COLO668 (cell line): ENCODE measurements around the gene SNCAIP.
"Not testable (repeated sequence)": the region's sequence is repeated elsewhere in the genome, so short reads cannot be mapped to it uniquely, and the experiment has no call there.

Source experiments
- DNase-seq: peaks from one replicate; lab custom pipeline; 2025; ENCODE audit not compliant: unreplicated experiment; lab: John Stamatoyannopoulos, UW

Gene SNCAIP

DNA sequence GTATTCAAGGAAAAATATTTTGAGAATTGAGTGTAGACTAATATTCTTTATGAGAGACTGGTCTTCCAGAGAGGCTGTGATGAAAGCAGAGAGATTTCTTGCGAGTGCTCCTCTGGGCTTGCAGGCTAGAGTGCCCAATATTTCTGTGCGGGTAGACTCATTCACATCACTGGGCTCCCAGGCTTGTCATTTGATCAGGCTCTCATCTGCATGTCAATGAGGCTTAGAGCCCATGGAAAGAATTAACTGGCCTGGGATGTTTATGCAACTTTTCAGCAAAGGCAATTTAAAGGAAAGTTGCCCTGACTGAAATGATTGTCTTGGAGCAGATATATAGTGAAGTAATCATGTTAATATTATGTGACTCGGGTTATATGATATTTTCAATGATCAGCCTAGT lies 42.3 kb downstream of the SNCAIP start:
- DNase-seq, result no peak

DNA sequence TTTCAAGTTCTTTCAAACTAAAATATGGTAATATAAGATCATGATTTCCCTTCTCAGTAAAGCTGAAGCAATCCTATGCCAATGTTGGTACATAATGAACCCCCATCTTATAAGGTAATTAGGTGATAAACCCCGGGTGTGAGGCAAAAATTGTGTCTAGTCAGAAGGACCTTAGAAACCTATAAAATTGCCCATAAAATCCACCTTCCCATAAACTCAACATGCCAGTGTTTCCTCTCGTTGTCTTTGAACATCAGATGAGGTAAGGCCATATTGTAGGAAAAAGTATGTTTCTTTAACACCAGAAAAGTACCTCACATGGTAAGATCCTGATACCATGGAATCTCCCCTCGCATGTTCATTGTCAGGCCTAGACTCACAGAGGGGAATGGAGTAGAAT lies 43.3 kb downstream of the SNCAIP start:
- DNase-seq, result no peak

DNA sequence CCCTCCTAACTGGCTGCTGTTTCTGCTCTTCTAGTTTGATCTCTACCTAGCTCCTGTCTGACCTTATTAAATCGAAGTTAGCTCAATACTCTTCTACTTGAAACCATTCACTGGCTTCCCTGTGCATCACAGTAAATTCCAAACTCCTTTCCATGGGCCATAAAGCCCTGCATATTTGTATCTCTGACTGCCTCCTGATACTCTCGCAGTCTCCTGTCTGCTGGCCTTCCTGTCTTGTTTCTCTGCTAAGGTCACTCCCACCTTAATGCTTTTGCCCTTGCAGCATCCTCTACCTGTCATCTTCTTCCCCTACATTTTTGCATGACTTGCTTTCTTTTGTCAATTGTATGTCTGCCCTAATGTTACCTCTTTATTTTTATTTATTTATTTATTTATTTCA lies 44.8 kb downstream of the SNCAIP start:
- no peak for DNase-seq

DNA sequence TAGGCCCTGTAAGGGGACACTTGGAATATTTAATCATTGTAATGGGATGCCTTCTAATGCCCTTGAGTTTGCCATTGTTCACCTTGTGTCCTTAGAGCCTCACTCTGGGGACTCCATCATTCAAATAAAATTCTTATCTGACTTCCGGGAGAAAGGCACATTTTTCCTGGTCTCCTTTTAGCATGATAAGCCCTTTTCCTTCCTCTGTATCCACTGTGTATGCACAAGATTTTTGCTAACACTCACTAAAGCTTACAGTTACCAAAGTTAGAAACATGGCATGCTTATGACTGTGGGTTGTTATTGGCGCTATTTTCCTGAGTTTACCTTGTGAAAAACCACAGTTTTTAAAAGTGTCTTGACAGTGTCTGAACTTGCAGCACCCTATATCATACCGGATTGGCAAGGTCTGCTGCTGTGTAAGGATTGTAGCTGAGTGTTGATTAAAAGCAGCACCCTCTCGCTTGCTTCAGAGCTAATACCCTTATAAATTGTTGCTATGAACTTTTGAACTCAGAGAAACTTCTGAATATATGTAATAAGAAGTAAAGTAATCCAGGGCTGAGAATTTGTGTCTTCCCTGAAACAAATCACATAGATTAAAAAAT lies 46.4 kb downstream of the SNCAIP start:
- DNase-seq, result no peak

DNA sequence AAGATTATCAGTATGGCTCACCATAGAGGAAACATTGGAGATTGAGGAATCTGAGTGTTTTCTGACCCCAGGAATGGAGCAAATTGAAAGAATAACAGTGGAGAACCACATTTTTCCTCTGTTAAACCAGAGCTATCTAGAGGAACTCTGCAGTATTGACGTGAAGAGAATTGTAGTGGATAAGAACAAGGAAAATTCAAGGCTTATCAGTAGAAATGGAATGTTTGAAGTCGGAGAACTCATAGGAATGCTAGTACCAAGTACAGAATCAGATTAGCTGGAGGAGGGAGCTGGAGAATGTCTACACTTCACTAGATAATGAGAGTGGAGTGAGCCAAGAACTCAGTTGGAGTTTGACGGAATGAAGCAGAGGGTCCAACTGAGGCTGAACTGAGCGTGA lies 50.3 kb downstream of the SNCAIP start:
- no peak for DNase-seq

DNA sequence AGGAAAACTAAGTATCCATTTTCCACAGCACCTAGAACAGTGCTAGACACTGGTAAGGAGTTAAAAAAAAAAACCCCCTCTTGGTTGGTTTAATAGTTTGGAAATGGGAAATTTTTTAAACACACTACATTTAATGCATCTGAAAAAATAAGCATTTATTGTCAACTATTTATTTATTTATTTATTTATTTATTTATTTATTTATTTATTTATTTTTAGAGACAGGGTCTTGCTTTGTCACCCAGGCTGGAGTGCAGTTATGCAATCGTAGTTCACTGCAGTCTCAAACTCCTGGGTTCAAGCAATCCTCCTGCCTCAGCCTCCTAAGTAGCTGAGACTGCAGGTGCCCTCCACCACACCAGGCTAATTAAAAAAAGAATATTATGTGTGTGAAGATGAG lies 51.6 kb downstream of the SNCAIP start:
- DNase-seq, result no peak

DNA sequence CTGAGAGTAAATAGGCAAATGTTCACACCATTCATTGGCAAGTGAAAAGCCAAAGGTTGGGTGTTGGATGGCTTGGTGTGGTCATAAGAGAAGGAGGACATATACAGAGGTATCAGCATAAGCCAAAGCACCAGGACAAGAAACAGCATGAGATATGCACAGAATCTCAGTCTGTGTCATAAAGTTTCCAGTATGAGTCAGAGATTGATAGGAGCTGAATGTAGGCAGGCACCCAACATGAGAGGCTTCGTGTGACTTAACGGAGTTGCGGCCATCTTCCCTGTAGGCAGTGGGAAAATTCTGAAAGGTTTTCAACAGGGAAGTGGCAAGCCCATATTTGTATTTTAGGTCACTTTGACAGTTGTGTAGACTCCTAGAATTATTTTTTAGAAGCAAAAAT lies 54.5 kb downstream of the SNCAIP start:
- DNase-seq, result no peak

DNA sequence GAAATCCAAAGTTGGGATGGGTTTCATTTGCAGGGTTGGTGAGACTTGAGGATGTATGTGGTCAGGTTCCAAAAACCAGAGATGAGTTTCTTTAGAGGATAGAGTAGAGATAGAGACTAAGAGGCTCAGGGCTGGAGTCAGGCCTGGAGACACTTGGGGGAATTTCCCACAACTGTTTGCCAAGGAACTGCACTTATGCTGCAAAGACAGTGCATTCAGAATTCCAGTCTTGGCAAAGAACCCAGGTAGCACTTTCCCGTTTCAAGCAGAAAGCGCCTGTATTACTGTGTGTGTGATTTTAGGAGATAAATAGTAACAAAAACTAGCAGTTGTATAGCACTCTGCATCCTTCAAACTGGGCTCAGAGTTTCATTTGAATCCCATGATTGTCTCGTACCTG lies 55.4 kb downstream of the SNCAIP start:
- no peak for DNase-seq

DNA sequence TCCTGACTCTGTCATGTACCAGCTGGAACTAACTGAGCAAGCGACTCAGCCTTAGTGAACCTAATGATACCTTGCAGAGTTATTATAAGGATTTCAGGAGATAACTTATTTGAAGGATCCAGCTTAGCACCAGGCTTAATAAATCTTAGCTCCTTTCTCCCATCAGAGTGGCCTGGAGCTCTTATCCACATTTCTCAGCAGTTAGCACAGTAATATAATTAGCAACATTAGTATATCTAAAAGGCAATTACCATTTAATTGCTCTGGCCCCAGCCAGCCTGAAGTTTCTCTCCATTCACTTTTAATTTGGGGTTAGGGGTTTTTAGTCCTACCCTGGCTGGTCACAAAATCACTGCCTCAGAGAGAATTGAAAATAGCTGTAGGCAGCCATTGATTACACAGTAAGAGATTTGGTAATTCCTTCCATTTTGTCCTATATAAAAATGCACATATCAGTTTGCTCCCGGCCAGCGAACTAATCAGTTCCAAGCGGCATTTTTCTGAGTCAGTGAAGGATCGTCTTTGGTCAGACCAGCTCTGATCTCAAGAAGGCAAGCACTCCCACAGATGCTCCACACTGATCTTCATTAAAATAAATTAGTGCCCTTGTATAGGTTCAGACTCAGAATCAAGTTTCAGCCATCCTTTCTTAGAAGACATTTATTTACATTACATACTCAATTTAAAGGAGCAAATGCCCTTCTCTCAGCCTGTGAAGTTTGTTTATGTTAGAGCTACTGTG lies 56.6 kb downstream of the SNCAIP start:
- DNase-seq, result no peak

DNA sequence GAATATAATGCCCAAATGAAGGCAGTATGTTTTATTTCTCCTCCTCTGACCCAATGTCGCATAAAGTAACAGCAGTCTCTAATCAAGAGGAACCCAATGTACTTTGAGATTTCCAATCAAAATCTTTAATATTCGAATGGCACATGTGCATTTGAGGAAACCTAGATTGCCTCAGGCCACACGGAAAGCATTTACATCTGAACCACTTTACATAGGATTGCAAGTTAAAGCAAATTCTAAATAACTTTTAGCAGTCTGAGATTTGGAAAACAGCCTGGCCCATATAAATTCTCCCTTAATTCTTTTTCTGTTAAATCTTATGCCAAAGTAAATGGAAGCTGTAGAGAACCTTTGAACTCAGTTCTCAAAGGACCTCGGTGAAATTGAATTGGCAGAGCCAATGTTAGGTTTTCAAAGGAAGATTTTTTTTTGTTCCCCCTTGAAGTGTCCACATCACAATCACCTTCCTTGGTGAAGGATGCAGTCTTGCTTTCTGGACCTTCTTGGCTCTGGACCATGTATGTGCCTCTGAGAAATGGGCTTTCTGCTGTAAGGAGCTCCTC lies 57.3 kb downstream of the SNCAIP start:
- DNase-seq, result no peak

DNA sequence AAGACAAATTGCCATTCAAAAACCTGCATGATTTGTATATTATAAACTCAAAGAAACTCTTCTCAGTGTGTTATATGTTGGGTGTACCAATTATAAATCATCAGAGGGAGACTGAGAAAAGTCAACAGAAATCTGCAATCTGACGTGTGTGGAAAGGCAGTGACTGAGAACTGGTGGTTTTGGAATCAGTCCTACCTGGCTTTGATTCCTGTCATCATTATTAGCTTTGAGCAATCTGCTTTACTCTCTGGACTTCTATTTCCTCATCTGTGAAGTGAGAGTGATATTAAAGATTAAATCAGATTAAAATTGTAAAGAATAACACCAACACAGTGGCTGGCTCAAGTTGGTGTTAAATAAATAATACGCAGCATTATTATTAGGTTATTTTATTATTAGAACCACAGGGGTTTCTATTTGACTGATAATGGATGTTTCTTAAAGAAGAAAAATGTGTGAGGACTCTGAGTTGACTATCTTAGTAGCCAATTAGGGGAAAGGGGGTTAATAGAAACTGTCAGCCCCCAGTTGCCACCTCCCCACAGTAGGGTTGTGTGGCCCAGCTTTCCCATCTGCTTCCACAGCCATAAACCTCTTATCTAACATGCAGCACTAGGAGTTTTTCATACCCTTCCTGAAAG lies 59.6 kb downstream of the SNCAIP start:
- no peak for DNase-seq

DNA sequence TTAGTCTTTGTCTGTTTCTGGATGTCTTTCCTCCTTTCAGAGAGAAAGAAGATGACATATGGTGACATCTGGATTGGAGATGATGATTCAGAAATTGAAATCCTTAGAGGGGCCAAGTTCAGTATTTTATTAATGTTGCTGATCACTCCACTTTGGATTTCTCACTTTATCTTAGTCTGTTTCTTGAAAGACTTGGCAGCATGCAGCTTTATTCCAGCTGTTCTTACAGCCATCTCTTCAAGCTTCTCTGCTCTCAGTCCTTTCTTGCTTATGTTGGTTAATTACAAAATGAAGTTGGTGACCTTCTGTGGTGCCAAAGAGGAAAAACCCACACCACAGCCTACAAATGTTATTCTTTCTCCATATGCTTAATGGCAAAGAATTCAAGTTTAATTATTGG lies 62.1 kb downstream of the SNCAIP start:
- DNase-seq, result no peak

DNA sequence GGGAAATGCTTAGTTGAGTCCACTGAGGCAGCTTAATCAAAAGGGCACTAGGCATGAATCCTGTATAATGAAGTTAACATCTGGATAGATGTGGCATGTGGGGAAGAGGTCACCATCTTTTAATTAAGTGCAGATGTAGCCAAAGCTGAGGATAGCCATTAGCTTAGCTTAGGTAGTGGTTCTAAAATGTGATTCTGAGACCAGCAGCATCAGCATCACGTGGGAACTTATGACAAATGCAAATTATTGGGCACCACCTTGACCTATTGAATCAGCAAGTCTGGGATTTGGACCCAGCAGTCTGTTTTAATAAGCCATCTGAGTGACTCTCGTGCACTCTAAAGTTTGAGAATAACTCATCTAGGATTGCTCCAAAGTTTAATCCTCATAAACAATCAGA lies 63.8 kb downstream of the SNCAIP start:
- no peak for DNase-seq

DNA sequence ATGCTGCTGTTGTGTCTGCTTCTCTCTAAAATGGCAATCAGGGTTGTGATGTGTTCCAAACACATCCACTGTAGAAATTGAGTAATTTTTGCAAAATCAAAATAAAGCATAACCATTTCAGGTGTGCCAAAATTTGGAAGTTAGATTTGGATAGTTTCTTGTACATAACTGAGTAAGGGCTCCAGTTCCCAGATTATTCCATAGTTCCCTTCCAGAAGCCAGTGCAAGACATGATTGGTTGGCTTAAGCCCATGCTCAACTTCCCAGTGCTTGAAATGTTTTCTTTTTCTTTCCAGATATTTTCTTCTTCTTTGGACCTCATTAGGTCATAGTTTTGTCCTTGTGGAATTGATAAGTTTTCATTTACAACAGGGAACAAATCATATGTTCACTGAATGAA lies 64.2 kb downstream of the SNCAIP start:
- no peak for DNase-seq

DNA sequence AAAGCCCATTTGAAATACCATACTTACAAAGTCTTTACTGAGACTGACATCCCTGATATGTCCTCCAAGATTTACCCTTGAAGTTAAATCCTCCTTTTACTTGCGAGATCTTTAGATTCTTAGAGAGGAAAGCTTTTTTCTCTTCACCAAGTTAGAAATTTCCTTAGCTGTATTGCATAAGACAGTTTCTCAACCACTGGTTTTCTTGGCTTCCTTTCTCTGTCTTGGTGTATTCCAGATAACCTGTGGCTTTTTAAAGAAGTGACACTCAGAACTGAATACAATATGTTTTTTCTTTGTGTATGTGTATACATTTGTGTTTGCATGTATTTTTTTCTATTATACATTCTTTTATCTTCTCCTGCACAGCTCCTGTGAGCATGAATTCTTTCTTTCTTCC lies 65.0 kb downstream of the SNCAIP start:
- DNase-seq, result no peak

DNA sequence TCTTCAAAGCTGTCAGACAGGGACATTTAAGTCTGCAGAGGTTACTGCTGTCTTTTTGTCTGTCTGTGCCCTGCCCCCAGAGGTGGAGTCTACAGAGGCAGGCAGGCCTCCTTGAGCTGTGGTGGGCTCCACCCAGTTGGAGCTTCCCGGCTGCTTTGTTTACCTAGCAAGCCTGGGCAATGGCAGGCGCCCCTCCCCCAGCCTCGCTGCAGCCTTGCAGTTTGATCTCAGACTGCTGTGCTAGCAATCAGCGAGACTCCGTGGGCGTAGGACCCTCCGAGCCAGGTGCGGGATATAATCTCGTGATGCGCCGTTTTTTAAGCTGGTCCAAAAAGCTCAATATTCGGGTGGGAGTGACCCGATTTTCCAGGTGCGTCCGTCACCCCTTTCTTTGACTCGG lies 70.9 kb downstream of the SNCAIP start:
- not testable (repeated sequence) for DNase-seq

DNA sequence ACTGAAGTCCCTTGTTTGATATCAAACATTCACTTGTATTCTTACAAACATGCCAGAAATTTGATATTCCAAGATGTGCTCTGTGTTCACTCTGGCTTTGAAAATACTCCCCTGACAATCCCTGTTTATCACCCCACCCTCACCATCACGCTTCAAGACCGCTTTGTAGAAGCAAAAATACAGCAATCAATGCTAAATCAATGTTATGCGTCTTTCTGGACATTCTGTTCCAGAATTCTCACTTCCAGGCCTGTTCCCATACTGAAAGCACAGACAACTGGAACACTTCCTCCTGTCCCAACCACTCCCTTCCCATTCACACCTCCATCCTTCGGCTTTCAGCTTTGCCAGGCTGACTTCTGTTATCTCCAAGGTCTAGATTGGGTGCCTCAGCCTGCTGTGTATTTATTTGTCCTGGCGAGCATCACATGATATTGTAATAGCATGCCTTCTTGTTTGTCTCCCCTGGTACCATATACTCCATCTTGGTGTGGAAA lies 72.8 kb downstream of the SNCAIP start:
- DNase-seq, result no peak

DNA sequence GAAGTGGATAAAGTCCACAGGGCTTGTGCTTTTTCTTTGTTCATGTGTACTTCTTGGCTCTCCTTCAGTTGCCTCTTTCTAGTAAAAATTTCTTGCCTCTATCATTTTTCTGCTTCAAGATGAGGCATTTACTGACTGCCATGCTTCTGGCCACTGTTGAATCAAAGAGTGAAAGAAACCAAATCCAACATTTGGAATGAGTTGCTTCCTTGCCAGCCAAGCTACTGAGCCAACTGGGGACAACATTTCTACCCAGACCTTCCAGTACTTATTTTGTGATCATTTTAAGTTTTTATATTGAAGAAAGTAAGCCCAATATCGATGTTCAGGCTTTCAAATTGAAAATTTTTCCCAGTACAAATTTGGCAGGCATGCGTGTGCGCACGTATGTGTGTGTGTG lies 73.2 kb downstream of the SNCAIP start:
- no peak for DNase-seq

DNA sequence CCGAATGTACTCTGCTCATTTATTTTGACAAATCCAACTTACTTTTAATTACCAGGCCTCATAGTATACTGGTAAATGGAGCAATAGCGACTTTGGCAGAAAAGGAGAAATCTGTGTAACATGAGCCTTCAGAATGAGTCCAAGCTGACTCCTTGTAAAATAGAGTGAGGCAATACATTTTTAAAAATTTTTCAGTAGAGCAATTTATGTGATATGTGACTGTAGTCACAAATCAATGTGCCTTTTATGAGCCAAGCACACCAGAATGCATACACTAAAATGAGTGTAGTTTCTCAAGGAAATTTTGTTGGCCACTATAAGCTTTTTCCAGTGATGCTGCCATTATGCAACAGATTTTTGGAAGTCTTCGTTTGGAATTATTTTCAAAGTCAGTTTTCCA lies 73.8 kb downstream of the SNCAIP start:
- no peak for DNase-seq

DNA sequence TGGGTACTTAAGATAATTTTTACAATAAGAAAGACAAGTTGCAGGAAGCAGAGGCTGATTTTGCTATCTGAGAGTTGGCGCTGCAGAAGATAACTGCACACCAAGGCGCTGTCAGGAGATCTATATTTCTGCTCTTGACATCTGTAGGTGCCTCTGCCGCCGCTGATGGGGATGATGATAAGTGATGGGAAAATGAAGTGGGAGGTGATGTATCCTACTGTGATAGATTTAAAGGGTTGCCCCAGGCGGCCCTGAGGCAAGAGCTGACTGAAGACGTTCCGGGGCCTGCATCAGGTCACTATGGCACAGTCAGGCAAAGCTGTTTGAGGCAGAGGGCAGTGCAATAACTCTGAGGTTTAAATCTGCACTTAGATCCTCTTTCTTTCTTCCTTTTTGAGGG lies 78.1 kb downstream of the SNCAIP start:
- no peak for DNase-seq

DNA sequence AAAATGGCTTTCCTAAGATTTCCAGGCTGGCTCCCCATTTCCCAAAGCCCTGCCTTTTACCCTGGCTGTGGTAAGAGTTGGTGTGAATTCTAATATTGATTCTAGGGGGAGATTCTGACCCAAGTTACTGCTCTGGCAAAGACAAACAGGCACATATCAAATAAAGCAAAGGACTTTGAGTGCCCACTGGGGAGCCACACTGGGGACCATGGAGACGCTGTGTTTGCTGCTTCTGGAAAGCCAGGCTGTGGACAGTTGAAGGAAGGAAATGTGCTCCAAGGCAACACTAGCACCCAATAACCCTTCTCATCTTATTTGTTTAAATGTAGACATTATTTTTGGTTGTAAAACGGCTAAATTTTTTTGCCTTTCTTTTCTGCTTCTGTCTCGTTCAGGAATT lies 78.7 kb downstream of the SNCAIP start:
- peak; percentile 0 for DNase-seq

DNA sequence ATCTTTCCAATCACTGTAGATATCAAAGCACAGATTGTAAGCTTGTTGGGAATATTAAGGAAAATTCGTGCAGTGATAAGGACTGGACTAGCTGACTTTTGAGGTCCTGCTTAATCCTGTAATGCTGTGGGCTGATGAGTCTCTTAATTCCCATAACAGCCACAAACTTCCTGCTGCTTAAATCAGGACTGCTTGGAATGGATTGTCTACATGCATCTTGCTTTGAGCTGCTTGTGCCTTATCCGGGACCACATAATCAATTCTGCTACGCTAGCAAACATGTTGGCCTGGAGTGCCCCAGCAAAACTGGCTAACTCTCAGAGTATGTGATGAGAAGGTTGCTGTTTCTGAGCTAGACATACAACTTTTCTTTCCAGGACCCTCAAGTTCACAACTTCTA lies 79.6 kb downstream of the SNCAIP start:
- no peak for DNase-seq
